HT-29 (cell line): ENCODE measurements around the gene TTC34. TPM values are rescaled to one million over a fixed set of nuclear protein-coding genes. Genes with fewer than 3 reads are reported as not detected.

ENCODE experiments used
- DNase-seq: peaks from one replicate; pipeline ENCODE4 v3.0.0-alpha.2; 2015; ENCODE audit warnings: low spot score
- total RNA-seq: library from RNA; depleted of rRNA; stranded (reverse); fragments of >200 nt; shearing (Covaris generic); gene quantifications from 2 replicates; pipeline ENCODE4 v1.2.3, GENCODE V29; 2014

The TTC34 gene
- total RNA-seq, 1 experiment from 2014 or later = 0.36 TPM

DNA sequence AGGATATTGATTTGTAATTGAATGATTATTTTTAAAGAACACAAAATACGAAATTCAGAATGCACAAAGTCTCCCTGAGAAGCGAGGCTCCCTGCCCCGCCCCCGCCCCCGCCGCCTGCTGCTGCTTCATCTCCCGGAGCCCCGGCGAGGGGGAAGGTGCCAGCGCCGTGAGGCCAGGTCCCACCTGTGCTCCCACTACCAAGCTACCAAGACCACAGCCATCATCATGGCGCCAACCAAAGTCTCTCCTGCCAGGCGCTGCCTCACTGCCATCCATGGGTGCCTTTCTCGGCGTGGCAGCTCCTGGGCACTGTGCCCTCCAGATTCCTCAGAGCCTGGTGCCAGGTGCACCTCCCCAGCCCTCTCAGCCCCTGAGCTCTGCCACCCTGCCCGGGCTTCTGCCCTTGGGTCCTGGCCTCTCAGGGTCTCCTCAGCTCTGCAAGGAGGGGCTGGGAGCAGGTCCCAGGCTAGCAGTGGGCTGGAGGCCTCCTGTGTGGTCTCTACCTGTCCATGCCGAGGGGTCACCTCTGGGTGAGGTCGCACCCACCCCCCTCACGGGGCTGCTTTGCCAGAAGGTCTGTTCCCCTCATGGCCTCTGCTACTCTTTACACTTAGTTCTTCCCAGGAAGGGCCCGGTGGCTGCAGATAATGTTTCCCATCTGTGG, 29.4 kb upstream of the TTC34 start:
- no peak for DNase-seq

DNA sequence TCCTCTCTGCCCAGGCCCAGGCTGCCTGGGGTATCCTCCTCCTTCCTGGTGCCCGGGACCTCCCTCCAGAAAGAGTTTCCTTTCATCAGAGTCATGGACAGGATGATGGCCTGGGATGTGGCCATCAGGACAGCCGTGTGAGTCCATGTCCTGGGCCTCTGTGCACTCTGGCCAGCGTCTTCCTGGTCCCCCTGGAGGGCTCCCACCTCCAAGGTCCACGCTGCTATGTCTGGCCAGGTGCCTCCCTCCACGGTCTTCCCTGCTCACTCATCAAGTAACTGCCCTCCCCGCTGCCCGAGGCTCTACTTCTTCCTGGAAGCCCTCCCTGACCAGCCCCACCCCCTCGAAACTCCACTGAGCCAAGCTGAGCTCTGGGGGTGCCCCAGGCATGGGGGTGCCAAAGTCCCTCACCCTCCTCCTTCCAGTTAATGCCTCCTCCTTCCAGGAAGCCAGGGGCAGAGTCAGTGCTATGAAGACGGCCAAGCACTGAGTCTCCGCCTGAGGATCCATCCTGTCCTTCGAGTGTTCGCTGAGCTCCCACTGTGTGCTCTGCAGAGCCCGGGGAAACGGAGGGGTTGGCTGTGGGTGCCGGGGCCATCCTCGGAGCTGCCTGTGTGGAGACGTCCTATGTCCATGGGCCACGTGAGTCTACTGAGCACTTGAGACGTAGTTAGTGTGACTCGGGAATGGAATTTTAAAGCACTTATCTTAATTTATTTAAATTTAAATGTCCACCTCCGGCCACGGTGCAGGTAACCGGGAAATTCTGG, 28.5 kb upstream of the TTC34 start:
- DNase-seq = no peak

DNA sequence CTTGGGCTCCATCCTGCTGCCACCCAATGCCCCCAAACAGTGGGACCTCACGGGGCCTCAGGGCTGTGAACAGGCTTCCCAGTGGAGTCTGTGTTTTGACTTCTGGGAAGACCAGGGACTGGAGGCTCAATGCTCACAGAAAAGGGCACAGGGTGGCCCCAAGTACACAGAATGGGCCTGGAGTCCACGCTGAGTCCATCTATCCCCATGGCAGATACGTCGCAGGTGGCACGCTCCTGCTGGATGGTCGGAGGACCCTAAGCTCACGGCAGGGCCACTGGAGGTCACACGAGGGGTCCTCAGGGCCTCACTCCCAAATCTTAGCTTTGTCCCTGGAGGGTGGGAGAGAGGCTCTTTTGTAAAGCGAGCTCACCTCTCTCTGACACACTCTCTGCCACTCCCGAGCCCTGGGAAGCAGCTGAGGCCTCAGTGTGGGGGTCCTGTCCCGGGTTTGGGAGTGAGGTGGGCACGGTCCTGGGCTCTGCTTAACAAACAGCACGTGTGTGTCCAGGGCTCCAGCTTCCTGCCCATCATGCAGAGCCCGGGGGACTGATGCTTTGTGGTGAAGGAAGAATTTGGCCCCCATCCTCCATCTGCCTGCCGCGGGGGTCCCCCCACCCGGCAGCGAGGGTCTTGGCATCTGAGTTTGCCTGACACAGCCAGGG, 27.2 kb upstream of the TTC34 start:
- no peak for DNase-seq

DNA sequence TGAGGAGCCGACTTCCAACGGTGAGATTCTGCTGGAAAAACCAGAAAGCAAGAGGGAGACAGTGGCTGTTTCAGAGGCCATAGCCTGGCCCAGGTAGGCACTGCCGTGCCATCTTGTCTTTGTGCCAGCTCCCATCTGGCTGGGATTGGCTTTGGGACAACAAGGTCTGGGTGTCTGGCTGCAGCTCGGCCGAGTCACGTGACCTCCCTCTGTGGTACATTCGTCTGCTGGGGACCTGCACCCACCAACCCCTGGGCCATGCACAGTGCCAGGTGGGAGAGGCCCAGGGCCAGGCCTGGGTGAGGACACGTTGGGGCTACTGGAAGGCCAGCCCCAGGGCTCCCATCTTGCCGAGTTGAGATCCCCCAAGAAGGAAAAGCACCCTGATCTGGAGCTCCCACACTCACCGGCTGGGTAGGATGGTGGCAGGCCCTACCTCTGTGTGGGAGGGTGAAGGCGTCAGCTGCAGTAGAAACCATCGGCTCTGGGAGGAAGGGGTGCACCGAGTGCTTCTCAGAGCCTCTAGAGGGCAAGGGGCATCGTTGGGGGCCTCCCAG, 25.3 kb upstream of the TTC34 start:
- DNase-seq = no peak

DNA sequence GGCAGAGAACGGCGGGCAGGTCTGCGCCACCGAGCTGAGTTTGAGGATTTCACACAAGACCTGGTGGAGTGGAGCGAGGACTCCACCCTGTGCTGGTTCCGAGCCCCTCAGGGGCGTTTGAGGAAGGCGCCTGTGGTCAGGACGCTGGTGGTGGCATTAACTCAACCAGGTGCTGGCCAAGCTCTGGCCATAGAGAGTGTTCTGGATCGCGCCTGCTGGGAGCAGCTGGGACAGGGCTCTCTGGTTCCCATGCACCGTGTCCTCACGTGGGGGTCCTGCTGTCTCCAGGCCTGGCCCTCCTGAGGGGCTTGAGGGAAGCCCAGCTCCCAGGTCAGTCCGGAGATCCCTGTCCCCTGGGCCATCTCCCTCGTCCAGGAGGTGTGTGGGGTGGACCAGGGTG, 24.8 kb upstream of the TTC34 start:
- DNase-seq = no peak

DNA sequence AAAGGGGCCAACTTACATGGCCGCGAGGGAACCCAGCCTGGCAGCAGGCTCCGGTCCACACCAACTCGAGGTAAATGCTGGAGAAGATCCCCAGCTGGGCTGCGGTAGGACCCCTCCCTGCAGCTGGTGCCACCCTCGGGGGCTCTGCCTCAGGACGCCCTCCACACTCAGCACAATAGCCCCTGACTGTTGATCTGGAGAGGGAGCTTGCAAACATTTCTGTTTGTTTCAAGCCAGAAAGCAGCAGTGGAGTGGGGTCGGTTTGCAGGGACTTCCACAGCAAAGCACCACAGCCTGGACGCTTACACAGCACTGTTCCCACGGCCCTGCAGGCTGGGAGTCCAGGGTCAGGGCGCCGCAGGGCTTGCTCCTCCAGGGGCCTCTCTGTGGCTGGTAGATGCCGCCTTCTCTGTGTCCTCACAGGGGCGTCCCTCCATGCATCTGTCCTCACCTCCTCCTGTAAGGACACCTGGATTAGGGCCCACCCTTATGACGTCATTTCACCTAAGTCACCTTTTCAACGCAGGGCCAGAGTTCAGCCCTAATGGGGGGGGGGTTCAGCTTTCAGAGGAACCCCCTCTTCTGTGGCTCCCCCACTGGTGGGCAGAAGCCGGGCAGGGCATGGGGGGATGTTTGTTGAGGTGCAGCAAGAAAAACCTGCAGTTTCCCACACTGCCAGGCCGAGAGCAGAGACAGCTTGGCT, 24.1 kb upstream of the TTC34 start:
- DNase-seq = no peak

DNA sequence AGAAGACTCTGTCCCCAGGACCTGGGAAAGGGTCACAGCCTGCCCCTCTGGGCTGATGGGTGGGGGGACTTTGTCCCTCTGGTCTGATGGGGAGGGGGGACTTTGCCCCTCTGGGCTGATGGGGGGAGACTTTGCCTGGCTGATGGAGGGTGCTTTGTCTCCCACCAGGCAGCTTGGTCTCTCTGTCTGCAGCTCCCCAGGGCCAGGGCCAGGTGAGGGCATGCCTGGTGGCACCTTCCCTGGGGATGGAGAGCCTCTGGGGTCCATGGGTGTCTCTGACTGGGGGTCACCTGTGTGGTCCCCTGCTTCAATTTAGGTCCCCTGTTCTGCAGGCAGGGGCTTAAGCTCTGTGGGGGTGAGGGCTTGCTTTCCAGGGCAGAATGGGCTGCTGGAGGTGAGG, 23.5 kb upstream of the TTC34 start:
- DNase-seq = no peak

DNA sequence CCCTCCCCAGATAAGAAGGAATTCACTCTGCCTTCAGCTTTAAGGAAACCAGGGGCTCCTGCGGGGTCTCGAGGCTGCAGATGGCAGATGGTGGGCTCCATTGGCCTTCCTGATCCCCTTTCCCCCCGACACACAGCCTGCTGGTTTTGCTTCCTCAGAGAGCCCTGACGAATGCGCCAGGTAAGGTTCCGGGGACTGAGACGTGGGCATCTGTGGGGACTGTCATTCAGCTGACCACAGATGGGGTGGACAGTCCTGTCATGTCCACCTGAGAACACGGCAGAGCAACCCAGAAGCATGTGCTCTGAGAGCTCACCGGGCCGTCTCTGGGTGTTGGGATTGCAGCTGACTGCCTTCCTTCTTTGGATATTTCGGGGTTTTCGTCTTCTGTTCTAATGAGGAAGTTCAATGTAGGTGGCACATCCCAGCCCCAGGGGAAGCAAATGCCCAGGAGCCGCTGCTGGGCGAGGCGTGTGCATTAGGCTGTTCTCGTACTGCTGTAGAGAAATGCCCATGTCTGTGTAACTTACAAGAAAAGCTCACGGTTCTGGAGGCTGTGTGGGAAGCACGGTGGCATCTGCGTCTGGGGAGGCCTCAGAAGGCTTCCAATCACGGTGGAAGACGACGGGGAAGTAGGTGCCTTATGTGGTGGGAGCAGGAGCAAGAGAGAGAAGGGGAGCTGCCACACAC, 22.6 kb upstream of the TTC34 start:
- no peak for DNase-seq

DNA sequence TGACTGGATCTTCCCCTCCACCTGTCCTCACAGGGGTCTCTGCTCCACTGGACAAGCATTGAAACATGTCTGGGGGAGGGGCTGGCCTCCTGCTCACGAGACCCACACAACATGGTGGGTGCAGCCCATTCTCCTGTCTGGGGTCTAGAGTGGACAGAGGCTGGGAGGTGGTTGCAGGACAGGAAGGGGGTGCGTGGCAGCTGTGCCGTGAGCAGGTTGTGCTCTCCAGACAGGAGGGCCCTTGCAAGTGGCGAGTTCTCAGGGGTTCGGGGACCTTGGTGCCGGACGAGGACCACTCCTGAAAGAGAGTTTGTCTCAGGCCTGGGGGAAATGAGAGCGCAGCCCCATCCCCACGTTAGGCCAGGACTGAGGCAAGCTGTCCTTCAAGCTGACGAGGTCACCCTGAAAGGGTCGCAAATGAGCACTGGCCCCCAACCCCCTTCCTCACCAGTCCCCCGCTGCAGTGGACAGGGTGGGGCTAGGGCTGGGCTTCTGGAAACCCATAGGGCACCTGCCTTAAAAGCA, 21.2 kb upstream of the TTC34 start:
- DNase-seq = no peak

DNA sequence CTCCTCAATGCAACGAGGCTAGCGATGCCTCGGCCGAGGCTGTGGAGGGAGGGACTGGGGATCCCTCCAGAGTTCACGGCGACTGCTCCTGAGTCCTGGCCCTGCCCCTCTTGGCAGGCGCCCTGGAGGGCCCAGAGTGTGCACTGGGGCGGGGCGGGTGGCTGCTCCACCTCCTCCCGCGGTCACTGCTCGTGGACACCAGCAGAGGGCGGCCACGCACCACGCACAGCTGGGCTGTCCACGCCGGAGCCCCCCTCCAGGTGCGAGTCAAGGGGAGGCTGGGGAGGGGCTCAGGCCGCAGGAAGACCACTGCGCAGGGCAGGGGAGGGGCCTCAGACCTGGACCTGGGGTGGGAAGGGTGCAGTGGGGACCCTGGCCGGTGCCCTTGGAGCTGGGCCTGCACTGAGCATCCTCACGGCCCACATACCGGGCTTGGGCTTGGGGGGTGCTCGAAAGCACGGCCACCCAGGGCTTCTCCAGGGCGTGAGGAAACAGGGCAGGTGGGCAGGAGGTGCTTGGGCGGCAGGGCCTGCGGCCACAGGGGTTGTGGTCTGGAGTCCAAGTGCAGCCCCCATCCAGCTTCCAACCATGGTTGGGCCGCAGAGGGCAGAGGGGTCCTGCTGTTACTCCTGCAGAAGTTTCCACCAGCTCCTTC, 20.6 kb upstream of the TTC34 start:
- DNase-seq = peak; percentile 36

DNA sequence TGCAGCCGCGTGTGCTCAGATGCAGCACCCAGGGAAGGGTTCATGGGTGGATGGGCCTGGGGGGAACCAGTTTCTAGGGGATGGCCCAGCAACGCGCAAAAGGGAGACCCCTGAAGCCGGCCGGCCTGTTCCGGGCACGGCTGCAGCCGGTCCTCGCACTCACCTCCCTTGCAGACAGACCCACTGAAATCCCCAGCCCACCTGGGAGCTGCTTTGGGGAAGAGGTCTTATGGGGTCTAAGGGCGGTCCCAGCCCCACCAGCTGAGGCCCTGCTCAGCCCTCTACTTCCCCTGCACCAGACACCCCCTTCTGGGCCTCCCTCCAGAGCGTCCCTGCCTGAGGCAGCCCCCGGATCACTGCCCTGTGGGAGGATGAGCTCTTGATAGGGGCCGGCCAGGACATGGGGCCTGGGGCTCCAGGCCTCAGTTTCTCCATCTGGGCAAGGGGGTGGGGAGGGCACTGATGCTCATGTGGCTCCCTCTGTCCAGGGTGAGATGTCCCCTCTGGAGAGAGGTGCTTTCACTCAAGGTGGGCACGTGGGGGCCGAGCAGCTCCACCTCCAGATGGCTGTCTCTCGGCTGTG, 20.0 kb upstream of the TTC34 start:
- DNase-seq = no peak

DNA sequence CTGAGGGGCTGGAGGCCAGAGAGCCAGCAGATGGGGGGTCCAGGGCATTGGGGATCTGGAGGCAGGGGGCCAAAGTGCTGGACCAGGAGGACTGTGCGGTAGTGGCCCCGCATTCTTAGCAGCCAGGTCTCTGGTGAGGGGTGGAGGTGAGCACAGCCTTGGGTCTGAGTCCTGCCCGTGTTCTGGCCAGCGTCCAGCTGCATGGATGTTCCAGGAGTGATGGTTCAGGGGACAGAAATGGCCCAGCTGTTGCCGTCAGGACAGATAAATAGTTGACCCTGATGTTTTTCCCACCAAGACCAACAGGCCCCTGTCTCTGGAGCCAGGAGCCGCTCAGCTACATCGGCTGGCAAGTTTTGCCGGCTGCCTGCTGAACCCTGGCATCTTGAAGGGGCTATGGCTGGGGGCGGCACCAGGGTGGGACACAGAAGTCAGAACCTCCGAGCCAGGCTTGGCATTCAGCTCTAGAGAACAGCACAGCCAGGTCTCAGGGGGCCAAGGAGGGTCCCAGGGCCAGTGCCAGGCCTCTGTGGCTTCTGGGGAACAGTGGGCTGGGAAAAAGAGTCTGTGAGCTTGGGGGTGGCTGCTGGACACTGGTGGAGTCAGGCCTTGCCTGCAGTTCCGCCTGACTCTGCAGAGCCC, 19.4 kb upstream of the TTC34 start:
- DNase-seq = no peak

DNA sequence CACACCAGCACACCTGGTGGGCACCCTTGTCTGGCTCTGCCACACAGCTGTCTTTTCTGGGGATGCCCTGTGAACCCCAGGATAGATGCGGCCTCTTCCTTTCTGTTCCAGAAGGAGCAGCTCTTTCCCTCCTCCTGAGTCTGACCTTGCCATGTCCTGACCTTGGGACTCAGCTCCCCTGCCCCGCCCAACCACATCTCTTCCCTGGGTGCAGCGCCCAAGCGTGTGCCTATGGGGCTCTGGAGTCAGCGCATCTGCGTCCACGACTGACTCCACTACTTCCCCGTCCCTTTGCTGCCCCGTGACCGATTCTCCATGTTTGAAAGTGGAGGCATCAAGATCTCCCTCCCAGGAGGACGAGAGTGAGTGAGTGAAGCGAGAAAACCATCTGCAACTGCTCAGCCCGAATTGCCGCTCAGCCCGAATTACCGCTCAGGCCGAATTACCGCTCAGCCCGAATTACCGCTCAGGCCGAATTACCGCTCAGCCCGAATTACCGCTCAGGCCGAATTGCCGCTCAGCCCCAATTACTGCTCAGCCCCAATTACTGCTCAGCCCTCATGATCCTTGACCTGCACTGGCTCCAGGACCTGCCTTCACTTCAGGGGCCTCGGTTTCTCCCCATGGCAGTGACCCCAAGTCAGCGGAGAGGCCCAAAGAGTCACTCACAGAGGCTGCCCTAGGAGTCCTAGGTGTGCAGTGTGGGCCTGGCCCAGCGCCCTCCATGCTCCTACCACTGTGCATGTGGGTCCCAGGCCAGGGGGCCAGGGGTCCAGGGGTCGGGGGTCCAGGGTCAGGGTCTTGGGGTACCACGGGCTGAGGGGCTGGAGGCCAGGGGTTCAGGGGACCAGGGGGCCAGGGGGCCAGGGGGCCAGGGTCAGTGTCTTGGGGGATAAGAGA, 18.6 kb upstream of the TTC34 start:
- DNase-seq = no peak

DNA sequence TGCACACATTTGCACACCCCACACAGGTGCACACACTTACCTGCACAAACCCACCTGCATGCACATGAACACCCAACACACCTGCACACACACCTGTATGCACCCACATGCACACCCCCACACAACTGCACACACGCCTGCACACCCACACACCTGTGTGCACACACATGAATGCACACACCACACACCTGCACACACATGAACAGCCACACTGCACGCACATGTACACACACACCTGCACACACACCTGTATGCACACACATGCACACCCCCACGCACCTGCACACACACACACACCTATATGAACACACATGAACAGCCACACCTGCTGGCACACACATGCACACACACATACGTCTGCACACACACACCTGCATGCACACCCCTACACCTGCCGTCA, 17.9 kb upstream of the TTC34 start:
- no peak for DNase-seq

DNA sequence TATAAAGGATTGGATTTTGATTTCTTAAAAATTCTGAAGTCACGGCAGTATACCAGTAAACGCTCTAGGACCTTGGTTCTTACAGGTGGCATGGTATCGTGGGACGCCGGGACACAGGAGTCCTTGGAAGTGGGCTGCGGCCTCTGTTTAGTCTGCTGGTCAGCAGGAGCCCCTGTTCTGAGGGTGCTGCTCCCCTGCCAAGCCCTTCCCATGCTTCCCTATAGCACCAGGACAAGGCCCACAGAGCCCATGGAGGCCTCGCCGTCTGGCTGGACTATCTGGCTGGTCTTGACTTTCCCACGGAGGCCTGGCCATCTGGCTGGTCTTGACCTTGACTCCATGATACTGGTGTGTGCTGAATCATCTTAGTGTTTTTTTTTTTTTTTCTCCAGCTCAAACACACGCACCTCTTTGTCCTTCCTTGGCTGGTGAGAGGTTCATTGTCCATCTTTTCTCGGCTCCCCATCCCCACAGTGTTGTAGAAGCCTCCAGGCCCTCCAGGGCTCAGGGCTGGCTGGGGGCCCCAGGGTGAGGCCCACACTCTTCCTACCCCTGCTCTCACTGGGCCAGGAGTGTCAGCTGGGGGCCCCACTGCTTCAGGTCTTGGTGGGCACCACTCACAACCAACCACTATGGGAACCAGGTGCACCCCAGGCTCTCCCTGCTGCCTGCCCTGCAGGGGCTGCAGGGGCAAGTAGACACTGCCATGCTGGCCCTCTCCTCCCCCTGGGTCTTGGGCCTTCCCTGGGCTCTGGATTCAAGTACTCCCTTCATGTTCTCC, 16.5 kb upstream of the TTC34 start:
- DNase-seq = no peak

DNA sequence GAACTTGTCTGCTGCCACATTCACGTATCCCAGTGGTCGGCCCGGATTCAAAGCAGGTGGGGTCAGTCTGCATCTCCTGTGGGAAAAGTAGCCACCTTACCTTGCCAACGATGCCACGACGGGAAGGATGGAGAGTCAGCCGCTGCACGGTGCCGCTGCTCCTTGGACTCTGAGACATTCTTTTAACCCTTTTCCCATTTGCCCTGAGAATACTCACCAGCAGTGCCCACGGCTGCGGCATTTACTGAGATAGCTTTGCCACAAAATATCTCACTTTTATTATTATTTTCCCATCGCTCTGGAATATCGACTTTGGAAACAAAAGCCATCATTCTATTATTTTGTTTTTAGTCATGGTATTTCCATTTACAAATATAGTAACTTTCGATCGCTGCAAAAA, 15.3 kb upstream of the TTC34 start:
- no peak for DNase-seq

DNA sequence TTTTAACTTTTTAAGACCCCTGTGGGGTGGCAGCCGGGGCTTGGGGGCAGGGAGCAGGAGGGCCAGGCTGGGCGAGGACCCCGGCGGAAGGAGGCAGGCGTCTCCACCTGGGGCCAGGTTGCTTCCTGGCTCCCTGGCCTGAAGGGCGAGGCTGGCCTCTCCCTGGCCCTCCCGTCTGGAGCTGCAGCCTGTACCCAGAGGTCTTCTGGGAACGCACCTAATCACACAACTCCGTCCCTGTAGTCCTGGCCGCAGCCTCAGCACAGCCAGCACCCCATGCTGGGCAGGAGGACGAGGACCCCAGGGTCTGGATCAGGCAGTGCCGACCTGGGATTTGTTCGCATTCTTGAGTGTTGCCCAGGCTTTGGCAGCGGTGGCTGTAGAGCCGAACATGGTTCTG, 14.1 kb upstream of the TTC34 start:
- DNase-seq = no peak
